Lower lobe of right lung (tissue), 2 donors: ENCODE measurements around the gene CBLN3. TPM values are rescaled to one million over a fixed set of nuclear protein-coding genes. Genes with fewer than 3 reads are reported as not detected.

Source experiments
- ATAC-seq, 2 donors: fragments of 200-7000 bp; cut with Tn5 transposase; one replicate each; pipeline ENCODE4 v1.9.1; 2020 to 2022; ENCODE audit warnings: mild to moderate bottlenecking in 2 of 2, moderate library complexity in 2 of 2
- DNase-seq: peaks from one replicate; pipeline ENCODE4 v3.0.0-alpha.2; 2020
- H3K27ac ChIP-seq: fragments of 200-600 bp; one replicate; pipeline ENCODE4 v1.8.0; 2022
- H3K27me3 ChIP-seq: fragments of 200-600 bp; one replicate; pipeline ENCODE4 v1.8.0; 2022; ENCODE audit warnings: low read depth
- H3K36me3 ChIP-seq: fragments of 200-600 bp; one replicate; pipeline ENCODE4 v1.8.0; 2022; ENCODE audit warnings: mild to moderate bottlenecking
- H3K4me1 ChIP-seq: fragments of 200-600 bp; one replicate; pipeline ENCODE4 v1.8.0; 2022
- H3K4me3 ChIP-seq: fragments of 200-600 bp; one replicate; pipeline ENCODE4 v1.8.0; 2022; ENCODE audit warnings: mild to moderate bottlenecking
- H3K9me3 ChIP-seq: fragments of 200-600 bp; one replicate; pipeline ENCODE4 v1.8.0; 2022
- CTCF ChIP-seq: fragments of 200-600 bp; IDR thresholded peaks from one replicate; pipeline ENCODE4 v1.8.0; 2022; ENCODE audit warnings: antibody characterized with exemption, mild to moderate bottlenecking
- intact Hi-C: fragments of 100-400 bp; cut with DNase I; formaldehyde crosslinking; loops from one replicate; pipeline ENCODE4 v1.11.0; 2022
- total RNA-seq: library from RNA; stranded (reverse); fragmentation: NEBNext Ultra II Directional; extraction: Animal tissue kit (Norgen Biotek cat#: 25700); gene quantifications from one replicate; pipeline ENCODE4 v1.2.1, GENCODE V29; 2021
- donor health status: DM: no; HTN: yes; CAD: no; lungs with severe emphysema.

CBLN3 gene
- total RNA-seq, 1 donor from 2014 or later, result 2.3 TPM

DNA sequence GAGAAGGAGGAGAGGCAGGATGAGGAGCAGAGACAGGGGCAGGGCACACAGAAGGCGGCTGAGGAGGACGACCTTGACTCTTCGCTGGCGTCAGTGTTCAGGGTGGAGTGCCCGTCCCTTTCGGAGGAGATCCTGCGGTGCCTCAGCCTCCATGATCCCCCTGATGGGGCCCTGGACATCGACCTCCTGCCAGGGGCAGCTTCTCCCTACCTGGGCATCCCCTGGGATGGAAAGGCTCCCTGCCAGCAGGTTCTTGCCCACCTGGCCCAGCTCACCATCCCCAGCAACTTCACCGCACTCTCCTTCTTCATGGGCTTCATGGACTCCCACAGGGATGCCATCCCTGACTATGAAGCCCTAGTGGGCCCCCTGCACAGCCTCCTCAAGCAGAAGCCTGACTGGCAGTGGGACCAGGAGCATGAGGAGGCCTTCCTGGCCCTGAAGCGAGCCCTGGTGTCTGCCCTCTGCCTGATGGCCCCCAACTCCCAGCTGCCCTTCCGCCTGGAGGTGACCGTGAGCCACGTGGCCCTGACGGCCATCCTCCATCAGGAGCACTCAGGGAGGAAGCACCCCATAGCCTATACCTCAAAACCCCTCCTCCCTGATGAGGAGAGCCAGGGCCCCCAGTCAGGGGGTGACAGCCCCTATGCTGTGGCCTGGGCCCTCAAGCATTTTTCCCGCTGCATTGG is 14.6 kb downstream of the CBLN3 start:
- Histone ChIP-seq H3K4me3 (no peak overlapping the region), H3K27ac (no peak overlapping the region), H3K4me1 (peaks cover 9% of the 10 kb centered on the region), H3K27me3 (no peaks in the 10 kb centered on the region), H3K9me3 (no peaks in the 10 kb centered on the region), H3K36me3 (peaks cover 40% of the 10 kb centered on the region)
- DNase-seq (no peak), ATAC-seq (no peak)
- TF ChIP-seq CTCF, result no peak
- intact Hi-C loops, result loop anchor here (10.0 kb wide), 1 partner anchor 50 kb away; the partner anchor contains the start of gene NFATC4

- Histone ChIP-seq H3K4me1 (peaks cover 8% of the 10 kb centered on the region), H3K27me3 (no peaks in the 10 kb centered on the region), H3K36me3 (peaks cover 48% of the 10 kb centered on the region), H3K9me3 (no peaks in the 10 kb centered on the region), H3K27ac (no peak overlapping the region), H3K4me3 (no peak overlapping the region)
- intact Hi-C loops, result loop anchor here (10.0 kb wide), 1 partner anchor 49 kb away; the partner anchor contains the start of gene NFATC4
- ATAC-seq, result no peak
- no peak for DNase-seq
- no peak for TF ChIP-seq CTCF
These were observed 15.4 kb downstream of the CBLN3 start for GRCh38 chr14:24414077-24414476.

GRCh38 chr14:24411443-24412389 is 17.8 kb downstream of the CBLN3 start:
- Histone ChIP-seq H3K27me3 (no peaks in the 10 kb centered on the region), H3K4me1 (no peaks in the 10 kb centered on the region), H3K36me3 (peaks cover 63% of the 10 kb centered on the region), H3K9me3 (no peaks in the 10 kb centered on the region), H3K27ac (no peak overlapping the region), H3K4me3 (no peak overlapping the region)
- DNase-seq (no peak), ATAC-seq (peak; percentile 53 to 62)
- TF ChIP-seq CTCF, result peak; percentile 74
- intact Hi-C loops, result loop anchor here (10.0 kb wide), 1 partner anchor 47 kb away; the partner anchor contains the start of gene NFATC4

- H3K4me1 ChIP-seq, result no peaks in the 10 kb centered on the region
- H3K27ac ChIP-seq, result no peak overlapping the region
- peaks cover 60% of the 10 kb centered on the region for H3K36me3 ChIP-seq
- intact Hi-C loops, result loop anchor here (10.0 kb wide), 1 partner anchor 45 kb away; the partner anchor contains the start of gene NFATC4
- DNase-seq (no peak), ATAC-seq (no peak)
- no peak for TF ChIP-seq CTCF
- H3K4me3 ChIP-seq, result no peak overlapping the region
- H3K9me3 ChIP-seq, result no peaks in the 10 kb centered on the region
- H3K27me3 ChIP-seq, result no peaks in the 10 kb centered on the region
These were observed 19.5 kb downstream of the CBLN3 start for GRCh38 chr14:24409956-24410355.

GRCh38 chr14:24409192-24409591 is 20.3 kb downstream of the CBLN3 start:
- H3K27ac ChIP-seq, result no peak overlapping the region
- intact Hi-C loops, result no loop called here
- H3K4me1 ChIP-seq, result peaks cover 4% of the 10 kb centered on the region
- H3K9me3 ChIP-seq, result no peaks in the 10 kb centered on the region
- DNase-seq, result no peak
- H3K36me3 ChIP-seq, result peaks cover 52% of the 10 kb centered on the region
- H3K27me3 ChIP-seq, result no peaks in the 10 kb centered on the region
- no peak for ATAC-seq
- no peak overlapping the region for H3K4me3 ChIP-seq
- no peak for TF ChIP-seq CTCF
